GM12864 (cell line): Measurements from ENCODE around the gene ASS1.

ENCODE experiments used
- DNase-seq: peaks from one replicate; pipeline ENCODE4 v3.0.0-alpha.2; 2011; ENCODE audit warnings: low read depth
- H3K4me3 ChIP-seq: 2 replicates; pipeline ENCODE4 v1.5.1; 2011; ENCODE audit warnings: mild to moderate bottlenecking, low read depth, low read length, control low read depth
- CTCF ChIP-seq: IDR thresholded peaks from 2 replicates; pipeline ENCODE4 v1.5.1; 2011; ENCODE audit warnings: low read depth, mild to moderate bottlenecking, moderate library complexity, low read length, control low read depth, inconsistent platforms; ENCODE audit errors: missing control alignments

ASS1 gene

GRCh38 chr9:130478736-130479575 is 34.2 kb downstream of the ASS1 start:
- TF ChIP-seq CTCF, result no peak
- no peak overlapping the region for H3K4me3 ChIP-seq
- no peak for DNase-seq

- TF ChIP-seq CTCF, result no peak
- no peak for DNase-seq
- H3K4me3 ChIP-seq, result no peak overlapping the region
Observed at GRCh38 chr9:130479587-130479986, 34.8 kb downstream of the ASS1 start.

- no peak overlapping the region for H3K4me3 ChIP-seq
- DNase-seq, result no peak
- no peak for TF ChIP-seq CTCF
Observed at GRCh38 chr9:130480673-130481072, 35.9 kb downstream of the ASS1 start.

- no peak for DNase-seq
- H3K4me3 ChIP-seq, result no peak overlapping the region
- no peak for TF ChIP-seq CTCF
Observed at GRCh38 chr9:130482463-130482862, 37.7 kb downstream of the ASS1 start.

- no peak for DNase-seq
- H3K4me3 ChIP-seq, result no peak overlapping the region
- TF ChIP-seq CTCF, result no peak
Observed at GRCh38 chr9:130483371-130483971, 38.7 kb downstream of the ASS1 start.

- no peak for DNase-seq
- no peak overlapping the region for H3K4me3 ChIP-seq
- TF ChIP-seq CTCF, result no peak
Observed at GRCh38 chr9:130484362-130485072, 39.8 kb downstream of the ASS1 start.

- DNase-seq, result no peak
- no peak overlapping the region for H3K4me3 ChIP-seq
- TF ChIP-seq CTCF, result no peak
Observed at GRCh38 chr9:130486103-130486502, 41.3 kb downstream of the ASS1 start.
